Measurements from ENCODE around the gene CPA3.

The CPA3 gene

GRCh38 chr3:148924562-148924961, 59.5 kb downstream of the CPA3 start:
- DNase-seq = peak; percentile 5

GRCh38 chr3:148925845-148926244, 60.7 kb downstream of the CPA3 start:
- no peak for DNase-seq

DNA sequence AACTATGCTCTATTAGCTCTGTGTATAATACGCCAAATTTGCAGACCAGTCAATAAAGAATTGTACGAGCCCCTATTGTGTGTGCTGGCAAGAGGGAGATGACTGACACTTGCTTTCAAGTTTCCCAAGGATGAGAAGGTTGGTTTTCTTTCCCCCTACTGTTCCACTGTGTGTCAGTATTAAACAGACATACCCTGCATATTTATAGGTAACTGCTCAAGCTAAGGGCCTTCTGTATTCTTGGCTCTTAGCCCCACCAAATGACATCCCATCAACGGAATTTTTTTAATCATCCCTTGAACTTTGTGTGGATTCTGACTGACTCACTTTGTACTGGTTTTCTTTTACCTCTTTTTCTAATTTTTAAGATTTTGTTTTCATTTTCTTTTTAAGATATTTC, 65.7 kb downstream of the CPA3 start:
- no peak for DNase-seq

GRCh38 chr3:148931574-148931973, 66.5 kb downstream of the CPA3 start:
- no peak for DNase-seq

GRCh38 chr3:148932972-148933371, 67.9 kb downstream of the CPA3 start:
- no peak for DNase-seq

GRCh38 chr3:148937467-148938255, 72.6 kb downstream of the CPA3 start:
- DNase-seq = no peak

GRCh38 chr3:148938306-148938705, 73.2 kb downstream of the CPA3 start:
- no peak for DNase-seq

GRCh38 chr3:148938936-148939335, 73.8 kb downstream of the CPA3 start:
- no peak for DNase-seq

GRCh38 chr3:148940983-148941382, 75.9 kb downstream of the CPA3 start:
- DNase-seq = no peak

GRCh38 chr3:148943506-148944205, 78.6 kb downstream of the CPA3 start:
- peak; percentile 90 for DNase-seq

- DNase-seq = no peak
Measured at GRCh38 chr3:148945116-148945515, 80.0 kb downstream of the CPA3 start.
